K562 (cell line): ENCODE results near the gene IL17RA. TPM values are rescaled to one million over a fixed set of nuclear protein-coding genes. Genes with fewer than 3 reads are reported as not detected.
"Not testable (repeated sequence)": the region's sequence is repeated elsewhere in the genome, so short reads cannot be mapped to it uniquely, and the experiment has no call there.

Experiments used
- ATAC-seq: fragments of 200-7000 bp; cut with Tn5 transposase; 3 replicates; pipeline ENCODE4 v1.9.1; 2020; ENCODE audit warnings: moderate library complexity
- BruUV-seq: library from RNA; stranded (reverse); fragments of 400-500 nt; replicated peaks from 2 replicates; lab custom pipeline; 2021; lab: Mats Ljungman, UMichigan
- CTCF ChIA-PET: fragments of 300-600 bp; formaldehyde crosslinking; extraction: SDS; loops from one replicate; lab custom pipeline; 2021; ENCODE audit warnings: low intra/inter-chr PET ratio; lab: Yijun Ruan, JAX
- POLR2A ChIA-PET: fragments of 300-600, 350-650 bp; sonication (Branson Sonifier 250); formaldehyde crosslinking; extraction: SDS; loops from one replicate; lab custom pipeline; 2021; ENCODE audit warnings: antibody characterized with exemption, inconsistent platforms; lab: Yijun Ruan, JAX
- DNase-seq, 4 experiments: peaks; one replicate each; pipeline versions ENCODE4 v3.0.0 to v3.0.0-alpha.2; 2011 to 2018; ENCODE audit warnings: low spot score in 3 of 4, mixed read lengths in 3 of 4; ENCODE audit errors: extremely low read depth in 1 of 4
- FAIRE-seq: peaks from 2 replicates; lab custom pipeline; 2011; peaks lifted over from hg19 to GRCh38; lab: Jason Lieb, UNC
- H2AFZ ChIP-seq: 2 replicates; pipeline ENCODE4 v1.6.0; 2011; ENCODE audit warnings: low read depth, low read length, control low read depth, inconsistent platforms
- H3K27ac ChIP-seq: fragments of 200-600 bp; 3 replicates; pipeline ENCODE4 v1.8.0; 2011; ENCODE audit warnings: low read depth, mild to moderate bottlenecking, control low read depth, inconsistent platforms, low read length, moderate library complexity, mixed read lengths; ENCODE audit errors: extremely low read depth
- H3K27me3 ChIP-seq, 2 experiments: fragments of 300-600 bp in 1 of 2; 2 replicates in 1 of 2; 3 replicates in 1 of 2; pipeline versions ENCODE4 v1.6.0 to v1.8.0; 2011; ENCODE audit warnings: inconsistent platforms in 2 of 2, low read length in 2 of 2, mild to moderate bottlenecking in 1 of 2, mixed read lengths in 1 of 2, moderate library complexity in 1 of 2; ENCODE audit not compliant: control insufficient read depth in 2 of 2, insufficient read depth in 2 of 2
- H3K36me3 ChIP-seq: fragments of 300-600 bp; 3 replicates; pipeline ENCODE4 v1.8.0; 2011; ENCODE audit warnings: mild to moderate bottlenecking, low read length, inconsistent platforms; ENCODE audit not compliant: control insufficient read depth, insufficient read depth
- H3K4me1 ChIP-seq, 2 experiments: fragments of 200-600 bp in 1 of 2; replicated peaks in 1 of 2; 2 replicates in 1 of 2; 3 replicates in 1 of 2; pipeline versions ENCODE4 v1.5.1 to v1.8.0; 2011; ENCODE audit warnings: inconsistent platforms in 2 of 2, low read length in 2 of 2, mild to moderate bottlenecking in 1 of 2, mixed read lengths in 1 of 2, moderate library complexity in 1 of 2; ENCODE audit not compliant: control insufficient read depth in 2 of 2, insufficient read depth in 2 of 2
- H3K4me2 ChIP-seq: 2 replicates; pipeline ENCODE4 v1.6.1; 2011; ENCODE audit warnings: low read length, control low read depth, inconsistent platforms, mixed read lengths; ENCODE audit not compliant: insufficient read depth
- H3K4me3 ChIP-seq: fragments of 200-600 bp; sonication (generic), shearing (Covaris generic); 2 replicates; pipeline ENCODE4 v1.5.1; 2016; ENCODE audit warnings: control low read depth, inconsistent platforms
- H3K79me2 ChIP-seq: fragments of 200-600 bp; 3 replicates; pipeline ENCODE4 v1.8.0; 2011; ENCODE audit warnings: low read length, inconsistent platforms; ENCODE audit not compliant: control insufficient read depth, insufficient read depth
- H3K9ac ChIP-seq, 2 experiments: 2 replicates each; pipeline versions ENCODE4 v1.6.0 to v1.6.1; 2011; ENCODE audit warnings: low read depth in 2 of 2, low read length in 2 of 2, control low read depth in 1 of 2, inconsistent platforms in 1 of 2, mild to moderate bottlenecking in 1 of 2, mixed read lengths in 1 of 2; ENCODE audit not compliant: insufficient read depth in 1 of 2
- H3K9me1 ChIP-seq: one replicate; pipeline ENCODE4 v1.6.0; 2011; ENCODE audit warnings: inconsistent platforms, mild to moderate bottlenecking, low read length, moderate library complexity; ENCODE audit not compliant: control insufficient read depth, insufficient read depth
- H3K9me3 ChIP-seq: replicated peaks from 2 replicates; pipeline ENCODE4 v1.5.1; 2011; ENCODE audit warnings: low read depth, low read length, inconsistent platforms; ENCODE audit not compliant: control insufficient read depth, insufficient read depth
- H4K20me1 ChIP-seq: replicated peaks from 2 replicates; pipeline ENCODE4 v1.6.1; 2011; ENCODE audit warnings: low read length, inconsistent platforms, mixed read lengths; ENCODE audit not compliant: control insufficient read depth, insufficient read depth
- GATAD2B ChIP-seq: fragments of 450-650 bp; IDR thresholded peaks from 2 replicates; pipeline ENCODE4 v1.6.1; 2017; ENCODE audit warnings: mild to moderate bottlenecking, borderline replicate concordance
- HOXB6 ChIP-seq: fragments of 250-450 bp; sonication (Bioruptor Pico); IDR thresholded peaks from 2 replicates; pipeline ENCODE4 v1.5.1; 2022; ENCODE audit warnings: mild to moderate bottlenecking, borderline replicate concordance
- NR2C1 ChIP-seq, 2 experiments: fragments of 450-650 bp; IDR thresholded peaks; 2 replicates each; pipeline ENCODE4 v1.6.1; 2017; ENCODE audit warnings: mild to moderate bottlenecking in 2 of 2, antibody characterized with exemption in 1 of 2, inconsistent platforms in 1 of 2, missing compliant biosample characterization in 1 of 2, missing genetic modification characterization in 1 of 2
- ZC3H11A ChIP-seq: IDR thresholded peaks from 2 replicates; pipeline ENCODE4 v1.6.1; 2012; ENCODE audit warnings: low read depth, low read length, improper control_type of control experiment
- ZNF57 ChIP-seq: fragments of 450-650 bp; formaldehyde crosslinking; IDR thresholded peaks from 2 replicates; pipeline ENCODE4 v1.4.0; 2020; ENCODE audit warnings: mild to moderate bottlenecking, moderate library complexity
- WGBS: fragments of 100-300 bp; shearing (Covaris generic); methylation state at CpG from one replicate; pipeline ENCODE4 v1.1.6; 2016; ENCODE audit warnings: low coverage, mixed read lengths; ENCODE audit not compliant: insufficient coverage; ENCODE audit errors: missing lambda C conversion rate; 5-methylcytosine and 5-hydroxymethylcytosine counted together
- in situ Hi-C: fragments of 300-500 bp; cut with MboI; formaldehyde crosslinking; loops from 4 replicates; pipeline ENCODE4 v1.15.0; 2018; ENCODE audit warnings: inconsistent platforms, mixed read lengths
- intact Hi-C: fragments of 100-400 bp; cut with micrococcal nuclease; formaldehyde crosslinking; loops from 2 replicates; pipeline ENCODE4 v1.14.2; 2022
- polyA plus RNA-seq, 8 experiments: library from polyadenylated mRNA; depleted of rRNA in 4 of 8; stranded (reverse) in 5 of 8; unstranded in 3 of 8; fragments of >200 nt; fragmentation: Nextera tagmentation in 2 of 8; fragmentation: Illumina TruSeq in 1 of 8; extraction: Ambion mirVana in 2 of 8; extraction: Trizol in 1 of 8; gene quantifications; 2 replicates each; pipeline versions ENCODE4 v1.2.1 to v1.2.3, GENCODE V29; 2011 to 2014; ENCODE audit warnings: inconsistent platforms in 1 of 8, missing spikeins in 1 of 8
- total RNA-seq, 7 experiments: library from RNA; depleted of rRNA in 6 of 7; stranded (reverse); fragments of >200 nt in 6 of 7; fragmentation: Illumina TruSeq in 2 of 7; extraction: Trizol in 2 of 7; gene quantifications; 2 replicates each; pipeline versions ENCODE4 v1.2.1 to v1.2.3, GENCODE V29; 2011 to 2021; ENCODE audit warnings: low replicate concordance in 1 of 7
- TF ChIP-seq, protein P1 (sequence below): fragments of 450-650 bp; IDR thresholded peaks from 2 replicates; pipeline ENCODE4 v1.6.1; 2016; ENCODE audit warnings: mild to moderate bottlenecking

The IL17RA gene
- total and polyA plus RNA-seq, 9 of the 15 experiments (the other 6 are each of a cell fraction or from before 2014, with no cell fraction given) = 0.17 to 11.8 (median 3.7) TPM

DNA sequence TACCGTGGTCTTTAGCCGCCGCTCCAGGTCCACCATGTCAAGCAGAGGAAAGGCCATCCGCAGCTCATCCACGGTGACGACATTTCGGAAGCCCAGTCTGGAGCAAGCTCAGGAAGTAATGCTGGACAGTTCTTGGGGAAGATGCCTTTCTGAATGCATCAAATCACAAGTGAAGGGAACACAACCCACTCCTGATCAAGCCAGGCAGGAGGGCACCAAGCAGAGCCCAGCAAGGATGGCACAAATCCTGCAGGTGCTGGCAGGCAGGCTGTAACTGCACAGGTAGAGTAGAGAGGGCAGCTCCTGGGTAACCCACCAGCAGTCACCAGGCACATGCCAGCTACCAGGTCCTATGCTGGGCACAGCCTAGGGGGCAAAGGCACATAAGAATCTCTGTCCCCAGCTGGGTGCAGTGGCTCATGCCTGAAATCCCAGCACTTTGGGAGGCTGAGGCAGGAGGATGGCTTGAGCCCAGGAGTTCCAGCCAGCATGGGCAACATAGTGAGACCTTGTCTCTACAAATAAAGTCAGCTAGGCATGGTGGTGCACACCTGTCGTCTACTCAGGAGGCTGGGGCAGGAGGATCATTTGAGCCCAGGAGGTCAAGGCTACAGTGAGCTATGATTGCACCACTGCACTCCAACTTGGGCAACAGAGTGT lies 60.4 kb downstream of the IL17RA start:
- H3K9me3 ChIP-seq = no peaks in the 10 kb centered on the region
- peaks cover 54% of the 10 kb centered on the region; the same call in 2 of the 3 replicates for H3K36me3 ChIP-seq
- FAIRE-seq (no peak), ATAC-seq (no peak), DNase-seq (no peak)
- no peaks in the 10 kb centered on the region for H3K27me3 ChIP-seq
- in situ Hi-C loops (no loop called here), intact Hi-C loops (no loop called here)
- no peaks in the 10 kb centered on the region for H3K9me1 ChIP-seq
- H3K9ac ChIP-seq = no peak overlapping the region
- H3K79me2 ChIP-seq = no peaks in the 10 kb centered on the region
- ChIA-PET POLR2A (interaction anchor here (0.5 kb wide), 1 partner anchor 15 kb away, joined by 3 read pairs; no protein-coding TSS in a partner anchor), CTCF (no interaction called here)
- H3K4me2 ChIP-seq = no peak overlapping the region
- TF ChIP-seq ZC3H11A (no peak), ZNF57 (CRISPR knock-in tag) (no peak), GATAD2B (no peak), NR2C1 (IDR thresholded peaks at IDR 0.05) (no peak), NR2C1 (tag; IDR thresholded peaks at IDR 0.05) (no peak), HOXB6 (CRISPR knock-in tag) (no peak)
- TF ChIP-seq, protein P1, sequence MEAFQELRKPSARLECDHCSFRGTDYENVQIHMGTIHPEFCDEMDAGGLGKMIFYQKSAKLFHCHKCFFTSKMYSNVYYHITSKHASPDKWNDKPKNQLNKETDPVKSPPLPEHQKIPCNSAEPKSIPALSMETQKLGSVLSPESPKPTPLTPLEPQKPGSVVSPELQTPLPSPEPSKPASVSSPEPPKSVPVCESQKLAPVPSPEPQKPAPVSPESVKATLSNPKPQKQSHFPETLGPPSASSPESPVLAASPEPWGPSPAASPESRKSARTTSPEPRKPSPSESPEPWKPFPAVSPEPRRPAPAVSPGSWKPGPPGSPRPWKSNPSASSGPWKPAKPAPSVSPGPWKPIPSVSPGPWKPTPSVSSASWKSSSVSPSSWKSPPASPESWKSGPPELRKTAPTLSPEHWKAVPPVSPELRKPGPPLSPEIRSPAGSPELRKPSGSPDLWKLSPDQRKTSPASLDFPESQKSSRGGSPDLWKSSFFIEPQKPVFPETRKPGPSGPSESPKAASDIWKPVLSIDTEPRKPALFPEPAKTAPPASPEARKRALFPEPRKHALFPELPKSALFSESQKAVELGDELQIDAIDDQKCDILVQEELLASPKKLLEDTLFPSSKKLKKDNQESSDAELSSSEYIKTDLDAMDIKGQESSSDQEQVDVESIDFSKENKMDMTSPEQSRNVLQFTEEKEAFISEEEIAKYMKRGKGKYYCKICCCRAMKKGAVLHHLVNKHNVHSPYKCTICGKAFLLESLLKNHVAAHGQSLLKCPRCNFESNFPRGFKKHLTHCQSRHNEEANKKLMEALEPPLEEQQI = no peak
- no peak overlapping the region for H3K4me3 ChIP-seq
- H4K20me1 ChIP-seq = peaks cover 9% of the 10 kb centered on the region; the same call in 1 of the 2 replicates
- no TSS peak for BruUV-seq
- H2AFZ ChIP-seq = no peak overlapping the region
- H3K4me1 ChIP-seq = no peaks in the 10 kb centered on the region
- no peak overlapping the region for H3K27ac ChIP-seq
- 85% methylated on average over 8 of the region's 8 CpGs for WGBS

DNA sequence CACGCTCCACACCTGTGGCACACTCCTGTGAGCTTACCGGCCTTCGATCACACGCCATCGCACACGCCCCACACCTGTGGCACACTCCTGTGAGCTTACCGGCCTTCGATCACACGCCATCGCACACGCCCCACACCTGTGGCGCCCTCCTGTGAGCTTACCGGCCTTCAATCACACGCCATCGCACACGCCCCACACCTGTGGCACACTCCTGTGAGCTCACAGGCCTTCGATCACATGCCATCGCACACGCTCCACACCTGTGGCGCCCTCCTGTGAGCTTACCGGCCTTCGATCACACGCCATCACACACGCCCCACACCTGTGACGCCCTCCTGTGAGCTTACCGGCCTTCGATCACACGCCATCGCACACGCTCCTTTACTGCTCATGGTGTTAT lies 62.7 kb downstream of the IL17RA start:
- H3K4me1 ChIP-seq, BruUV-seq, H3K4me3 ChIP-seq, POLR2A ChIA-PET, H2AFZ ChIP-seq, CTCF ChIA-PET, ATAC-seq, intact Hi-C loops, H3K9me1 ChIP-seq, H3K9me3 ChIP-seq, FAIRE-seq, H3K79me2 ChIP-seq, DNase-seq, in situ Hi-C loops, H3K4me2 ChIP-seq, H3K9ac ChIP-seq, H3K27me3 ChIP-seq, H3K27ac ChIP-seq: not testable (repeated sequence)
- peaks cover 13% of the 10 kb centered on the region; the same call in 1 of the 2 replicates for H4K20me1 ChIP-seq
- WGBS = 97% methylated on average over 28 of the region's 30 CpGs
- H3K36me3 ChIP-seq = peaks cover 40% of the 10 kb centered on the region; the same call in 2 of the 3 replicates
